B cell (primary cell): Measurements from ENCODE around the gene RSPH3.

Source experiments
- EZH2 ChIP-seq: IDR thresholded peaks from 2 replicates; pipeline ENCODE4 v1.6.1; 2012; ENCODE audit warnings: borderline replicate concordance, low read depth, mild to moderate bottlenecking, moderate library complexity, low read length; ENCODE audit not compliant: insufficient read depth, poor library complexity, severe bottlenecking
- TF ChIP-seq, protein P1 (sequence below): fragments of 200-600 bp; IDR thresholded peaks from one replicate; pipeline ENCODE4 v1.8.0; 2022; ENCODE audit warnings: antibody characterized with exemption, mild to moderate bottlenecking

DNA sequence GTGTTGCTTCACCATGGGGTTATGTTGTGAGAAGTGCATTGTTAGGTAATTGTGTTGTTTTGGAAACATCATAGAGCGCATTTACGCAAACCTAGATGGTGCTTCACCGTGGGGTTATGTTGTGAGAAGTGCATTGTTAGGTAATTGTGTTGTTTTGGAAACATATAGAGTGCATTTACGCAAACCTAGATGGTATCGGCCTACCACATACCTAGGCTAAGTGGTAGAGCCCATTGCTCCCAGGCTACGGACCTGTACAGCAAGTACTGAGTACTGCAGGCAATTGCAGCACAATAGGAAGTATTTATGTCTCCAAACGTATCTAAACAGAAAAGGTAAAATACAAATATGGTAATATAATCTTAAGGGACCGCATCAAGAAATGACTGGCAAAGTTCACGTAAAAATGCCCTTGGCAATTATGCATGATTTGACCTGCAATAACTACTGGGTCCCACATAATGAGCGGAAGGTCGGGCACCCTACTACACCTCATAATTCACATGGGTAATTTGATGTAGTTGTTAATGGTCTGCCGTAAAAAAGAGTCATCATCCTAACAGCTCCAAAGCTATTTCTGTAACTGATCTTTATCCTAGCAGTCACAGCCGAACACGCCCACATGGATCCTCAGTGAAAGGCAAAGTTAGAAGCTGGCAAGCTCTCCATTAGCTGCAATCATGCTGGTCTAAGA lies 76.0 kb downstream of the RSPH3 start:
- TF ChIP-seq, protein P1, sequence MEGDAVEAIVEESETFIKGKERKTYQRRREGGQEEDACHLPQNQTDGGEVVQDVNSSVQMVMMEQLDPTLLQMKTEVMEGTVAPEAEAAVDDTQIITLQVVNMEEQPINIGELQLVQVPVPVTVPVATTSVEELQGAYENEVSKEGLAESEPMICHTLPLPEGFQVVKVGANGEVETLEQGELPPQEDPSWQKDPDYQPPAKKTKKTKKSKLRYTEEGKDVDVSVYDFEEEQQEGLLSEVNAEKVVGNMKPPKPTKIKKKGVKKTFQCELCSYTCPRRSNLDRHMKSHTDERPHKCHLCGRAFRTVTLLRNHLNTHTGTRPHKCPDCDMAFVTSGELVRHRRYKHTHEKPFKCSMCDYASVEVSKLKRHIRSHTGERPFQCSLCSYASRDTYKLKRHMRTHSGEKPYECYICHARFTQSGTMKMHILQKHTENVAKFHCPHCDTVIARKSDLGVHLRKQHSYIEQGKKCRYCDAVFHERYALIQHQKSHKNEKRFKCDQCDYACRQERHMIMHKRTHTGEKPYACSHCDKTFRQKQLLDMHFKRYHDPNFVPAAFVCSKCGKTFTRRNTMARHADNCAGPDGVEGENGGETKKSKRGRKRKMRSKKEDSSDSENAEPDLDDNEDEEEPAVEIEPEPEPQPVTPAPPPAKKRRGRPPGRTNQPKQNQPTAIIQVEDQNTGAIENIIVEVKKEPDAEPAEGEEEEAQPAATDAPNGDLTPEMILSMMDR, result no peak
- TF ChIP-seq EZH2, result no peak
